Fibroblast of skin of scalp (primary cell): ENCODE measurements around the gene ZAP70.

ENCODE experiments used
- DNase-seq: peaks from one replicate; pipeline ENCODE4 v3.0.0-alpha.2; 2013

ZAP70 gene

GRCh38 chr2:97788986-97789644, 75.7 kb downstream of the ZAP70 start:
- DNase-seq: no peak
